GM12872 (cell line): Measurements from ENCODE around the gene TTYH2.
A peak's percentile ranks its signal among the peaks of the same experiment; 100 is the strongest.

Source experiments
- TF ChIP-seq, protein P1 (sequence below): IDR thresholded peaks from 3 replicates; pipeline ENCODE4 v1.5.1; 2011; ENCODE audit warnings: low read depth, mild to moderate bottlenecking, low read length, moderate library complexity; ENCODE audit not compliant: insufficient read depth

Gene TTYH2

GRCh38 chr17:74196541-74197317 is 16.6 kb upstream of the TTYH2 start:
- TF ChIP-seq, protein P1, sequence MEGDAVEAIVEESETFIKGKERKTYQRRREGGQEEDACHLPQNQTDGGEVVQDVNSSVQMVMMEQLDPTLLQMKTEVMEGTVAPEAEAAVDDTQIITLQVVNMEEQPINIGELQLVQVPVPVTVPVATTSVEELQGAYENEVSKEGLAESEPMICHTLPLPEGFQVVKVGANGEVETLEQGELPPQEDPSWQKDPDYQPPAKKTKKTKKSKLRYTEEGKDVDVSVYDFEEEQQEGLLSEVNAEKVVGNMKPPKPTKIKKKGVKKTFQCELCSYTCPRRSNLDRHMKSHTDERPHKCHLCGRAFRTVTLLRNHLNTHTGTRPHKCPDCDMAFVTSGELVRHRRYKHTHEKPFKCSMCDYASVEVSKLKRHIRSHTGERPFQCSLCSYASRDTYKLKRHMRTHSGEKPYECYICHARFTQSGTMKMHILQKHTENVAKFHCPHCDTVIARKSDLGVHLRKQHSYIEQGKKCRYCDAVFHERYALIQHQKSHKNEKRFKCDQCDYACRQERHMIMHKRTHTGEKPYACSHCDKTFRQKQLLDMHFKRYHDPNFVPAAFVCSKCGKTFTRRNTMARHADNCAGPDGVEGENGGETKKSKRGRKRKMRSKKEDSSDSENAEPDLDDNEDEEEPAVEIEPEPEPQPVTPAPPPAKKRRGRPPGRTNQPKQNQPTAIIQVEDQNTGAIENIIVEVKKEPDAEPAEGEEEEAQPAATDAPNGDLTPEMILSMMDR: no peak

DNA sequence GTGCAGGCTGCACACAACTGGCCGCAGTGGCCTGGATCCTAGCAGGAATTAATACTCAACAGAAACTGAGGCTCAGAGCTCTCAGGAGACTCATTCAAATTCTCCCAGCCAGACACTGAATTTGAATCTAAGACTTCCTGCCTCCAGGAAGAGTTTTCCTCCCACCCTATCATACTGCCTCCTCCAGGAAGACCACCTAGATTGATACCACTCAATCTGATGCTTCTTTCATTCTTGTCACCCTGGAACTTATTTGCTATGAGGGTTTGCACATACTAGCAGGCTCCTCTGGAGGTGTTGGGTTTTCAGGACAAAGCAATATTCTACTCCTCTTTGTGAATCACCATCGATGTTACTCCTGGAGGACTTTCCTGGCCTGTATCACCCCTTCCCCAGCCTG is 15.6 kb upstream of the TTYH2 start:
- TF ChIP-seq, protein P1: no peak

GRCh38 chr17:74198694-74199093 is 14.7 kb upstream of the TTYH2 start:
- TF ChIP-seq, protein P1: no peak

DNA sequence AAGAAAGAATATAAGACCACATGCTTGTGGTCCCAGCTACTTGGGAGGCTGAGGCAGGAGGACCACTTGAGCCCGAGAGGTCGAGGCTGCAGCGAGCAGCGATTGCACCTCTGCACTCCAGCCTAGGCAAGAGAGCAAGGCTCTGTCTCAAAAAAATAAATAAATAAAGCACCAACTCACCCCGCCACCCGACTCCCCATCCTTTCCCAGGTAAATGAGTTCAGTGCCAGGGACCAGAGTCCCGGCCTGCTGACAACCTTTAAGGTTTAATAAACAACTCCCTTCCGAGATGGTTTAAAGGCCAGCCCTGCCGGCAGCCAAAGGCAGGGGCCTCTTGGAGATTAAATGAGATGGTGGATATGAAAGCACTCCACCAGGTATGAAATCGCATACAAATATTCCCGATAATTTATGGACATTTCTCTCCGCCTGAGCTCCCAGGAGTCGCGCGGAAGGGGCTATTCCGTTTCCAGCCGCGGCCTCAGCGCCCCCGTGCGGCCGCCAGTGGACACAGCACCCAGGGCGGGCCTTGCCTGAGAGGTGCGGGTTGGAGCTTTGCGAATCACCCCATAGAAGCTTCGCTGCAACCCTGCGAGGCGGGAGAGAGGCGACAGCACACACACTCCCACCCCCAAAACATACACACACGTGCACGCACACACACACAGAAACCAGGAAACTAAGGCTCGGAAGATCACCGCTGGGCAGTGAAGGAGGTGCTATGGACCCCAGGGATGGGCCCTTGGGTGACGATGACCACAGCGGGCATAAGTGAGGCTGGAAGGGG is 13.9 kb upstream of the TTYH2 start:
- TF ChIP-seq, protein P1: peak; percentile 93

DNA sequence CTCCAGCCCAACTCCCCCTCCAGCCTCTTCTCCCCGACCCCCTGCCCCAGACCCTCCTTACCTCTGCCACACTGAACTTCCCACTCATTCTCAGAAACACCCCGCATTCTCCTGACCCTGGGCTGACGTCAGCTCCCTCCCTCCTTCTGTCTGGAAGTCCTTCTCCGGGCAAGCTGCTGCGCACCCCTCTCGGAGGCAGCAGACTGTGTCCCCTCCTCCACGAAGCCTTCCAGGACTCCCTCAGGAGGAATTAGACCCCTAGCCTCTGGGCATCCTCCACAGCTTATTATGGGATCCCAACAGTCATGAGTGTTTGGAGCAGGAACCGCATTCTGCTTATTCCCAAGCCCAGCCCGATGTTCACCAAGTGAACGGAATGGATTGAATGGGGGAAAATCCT is 13.3 kb upstream of the TTYH2 start:
- TF ChIP-seq, protein P1: no peak

DNA sequence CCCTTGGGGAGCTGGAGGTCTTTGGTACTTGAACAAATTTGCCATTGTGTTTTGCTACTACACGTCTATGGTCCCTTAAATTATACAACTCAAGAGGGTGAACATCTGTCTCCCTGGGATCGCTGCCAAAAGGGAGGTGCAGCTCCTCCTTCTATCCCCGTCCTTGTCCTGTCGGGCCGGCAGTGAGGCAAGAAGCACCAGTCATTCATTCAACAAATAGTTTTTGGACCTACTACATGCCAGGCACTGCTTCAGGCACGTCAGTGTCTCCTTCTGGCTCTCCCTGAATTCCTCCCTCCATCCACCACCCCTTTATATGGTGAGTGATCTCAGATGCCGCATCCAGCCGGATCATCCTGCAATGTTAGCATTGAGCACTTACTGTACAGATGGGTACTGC is 12.1 kb upstream of the TTYH2 start:
- TF ChIP-seq, protein P1: no peak

GRCh38 chr17:74201948-74202347 is 11.4 kb upstream of the TTYH2 start:
- TF ChIP-seq, protein P1: no peak
